ENCODE results near the gene UST. TPM values are rescaled to one million over a fixed set of nuclear protein-coding genes. Genes with fewer than 3 reads are reported as not detected.
"Not testable (repeated sequence)": the region's sequence is repeated elsewhere in the genome, so short reads cannot be mapped to it uniquely, and the experiment has no call there.

Gene UST
- total RNA-seq, 4 donors from 2014 or later = 16.7 to 19.5 (median 18.1) TPM

DNA sequence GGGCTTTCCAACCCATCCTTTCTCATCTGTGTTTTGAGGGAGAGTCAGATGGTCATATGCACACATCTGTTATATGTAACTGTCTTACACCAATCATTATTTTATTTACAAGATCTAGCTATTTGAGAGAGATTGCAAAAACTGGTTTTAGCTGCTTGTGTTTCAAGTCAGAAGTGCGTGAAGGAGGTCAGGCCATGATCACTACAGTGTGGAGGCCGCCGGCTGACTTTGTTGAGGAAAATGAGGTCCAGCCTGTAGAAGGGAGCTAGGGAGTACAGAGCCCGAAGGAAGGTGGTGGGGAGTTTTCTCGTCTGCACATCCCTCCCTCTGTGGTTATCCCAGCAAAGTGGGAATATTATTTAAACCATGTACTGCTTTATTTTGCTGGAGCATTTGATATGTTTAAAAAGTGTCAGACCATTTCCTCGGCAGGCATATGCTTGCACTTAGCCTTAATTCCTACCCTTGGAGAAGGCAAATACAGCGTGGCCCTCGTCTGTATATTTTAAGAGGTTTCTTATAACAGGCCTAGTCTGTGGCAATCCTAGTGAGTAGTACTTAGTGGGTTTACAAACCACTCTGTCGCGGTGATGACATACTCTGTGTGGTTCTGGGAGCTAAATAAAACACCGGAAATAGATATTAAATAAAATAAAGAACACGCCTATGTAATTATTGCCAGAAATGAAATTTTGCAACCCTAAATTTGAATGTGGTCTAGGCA is 95.6 kb downstream of the UST start:
- H3K27me3 ChIP-seq = no peaks in the 10 kb centered on the region

DNA sequence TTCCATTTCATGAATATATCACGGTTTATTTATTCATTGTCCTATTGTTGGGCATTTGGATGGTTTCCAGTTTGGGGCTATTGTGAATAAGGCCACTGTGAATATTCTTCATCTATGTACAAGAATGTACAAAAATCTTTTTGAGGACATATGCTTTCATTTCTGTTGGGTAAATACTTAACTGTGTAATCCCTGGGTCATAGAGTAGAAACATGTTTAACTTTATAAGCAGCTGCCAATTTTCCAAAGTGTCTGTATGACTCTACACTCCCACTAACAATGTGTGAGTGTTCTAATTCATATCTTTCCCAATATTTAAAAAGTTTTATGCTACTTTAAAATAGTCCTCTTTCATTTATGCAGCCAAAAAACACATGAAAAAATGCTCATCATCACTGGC is 98.6 kb downstream of the UST start:
- Histone ChIP-seq H3K9me3 (no peaks in the 10 kb centered on the region), H3K27me3 (no peaks in the 10 kb centered on the region), H3K4me1 (peaks cover 20% of the 10 kb centered on the region), H3K4me3 (no peak overlapping the region), H3K27ac (no peak overlapping the region), H3K36me3 (no peaks in the 10 kb centered on the region)
- WGBS = 71% methylated on average over 1 of the region's 1 CpG
- TF ChIP-seq POLR2A (IDR thresholded peaks at IDR 0.05) = no peak
- no peak for TF ChIP-seq POLR2AphosphoS5 (IDR thresholded peaks at IDR 0.05)
- TF ChIP-seq, protein P1, sequence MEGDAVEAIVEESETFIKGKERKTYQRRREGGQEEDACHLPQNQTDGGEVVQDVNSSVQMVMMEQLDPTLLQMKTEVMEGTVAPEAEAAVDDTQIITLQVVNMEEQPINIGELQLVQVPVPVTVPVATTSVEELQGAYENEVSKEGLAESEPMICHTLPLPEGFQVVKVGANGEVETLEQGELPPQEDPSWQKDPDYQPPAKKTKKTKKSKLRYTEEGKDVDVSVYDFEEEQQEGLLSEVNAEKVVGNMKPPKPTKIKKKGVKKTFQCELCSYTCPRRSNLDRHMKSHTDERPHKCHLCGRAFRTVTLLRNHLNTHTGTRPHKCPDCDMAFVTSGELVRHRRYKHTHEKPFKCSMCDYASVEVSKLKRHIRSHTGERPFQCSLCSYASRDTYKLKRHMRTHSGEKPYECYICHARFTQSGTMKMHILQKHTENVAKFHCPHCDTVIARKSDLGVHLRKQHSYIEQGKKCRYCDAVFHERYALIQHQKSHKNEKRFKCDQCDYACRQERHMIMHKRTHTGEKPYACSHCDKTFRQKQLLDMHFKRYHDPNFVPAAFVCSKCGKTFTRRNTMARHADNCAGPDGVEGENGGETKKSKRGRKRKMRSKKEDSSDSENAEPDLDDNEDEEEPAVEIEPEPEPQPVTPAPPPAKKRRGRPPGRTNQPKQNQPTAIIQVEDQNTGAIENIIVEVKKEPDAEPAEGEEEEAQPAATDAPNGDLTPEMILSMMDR (IDR thresholded peaks at IDR 0.05) = no peak
- no peak for TF ChIP-seq EP300 (IDR thresholded peaks at IDR 0.05)
- no peak for DNase-seq (ENCODE audit: low spot score in 2 of 2)

More for the DNA sequence above, 95.6 kb downstream of the UST start:
- H3K4me3 ChIP-seq = no peak overlapping the region
- no peak overlapping the region for H3K27ac ChIP-seq
- TF ChIP-seq POLR2A (IDR thresholded peaks at IDR 0.05) (no peak), POLR2AphosphoS5 (IDR thresholded peaks at IDR 0.05) (no peak), EP300 (IDR thresholded peaks at IDR 0.05) (no peak)
- TF ChIP-seq, protein P1 (IDR thresholded peaks at IDR 0.05) = no peak
- WGBS = 80% methylated on average over 12 of the region's 12 CpGs
- H3K36me3 ChIP-seq = no peaks in the 10 kb centered on the region
- no peaks in the 10 kb centered on the region for H3K9me3 ChIP-seq
- DNase-seq (ENCODE audit: low spot score in 2 of 2) = no peak
- H3K4me1 ChIP-seq = peaks cover 9% of the 10 kb centered on the region

DNA sequence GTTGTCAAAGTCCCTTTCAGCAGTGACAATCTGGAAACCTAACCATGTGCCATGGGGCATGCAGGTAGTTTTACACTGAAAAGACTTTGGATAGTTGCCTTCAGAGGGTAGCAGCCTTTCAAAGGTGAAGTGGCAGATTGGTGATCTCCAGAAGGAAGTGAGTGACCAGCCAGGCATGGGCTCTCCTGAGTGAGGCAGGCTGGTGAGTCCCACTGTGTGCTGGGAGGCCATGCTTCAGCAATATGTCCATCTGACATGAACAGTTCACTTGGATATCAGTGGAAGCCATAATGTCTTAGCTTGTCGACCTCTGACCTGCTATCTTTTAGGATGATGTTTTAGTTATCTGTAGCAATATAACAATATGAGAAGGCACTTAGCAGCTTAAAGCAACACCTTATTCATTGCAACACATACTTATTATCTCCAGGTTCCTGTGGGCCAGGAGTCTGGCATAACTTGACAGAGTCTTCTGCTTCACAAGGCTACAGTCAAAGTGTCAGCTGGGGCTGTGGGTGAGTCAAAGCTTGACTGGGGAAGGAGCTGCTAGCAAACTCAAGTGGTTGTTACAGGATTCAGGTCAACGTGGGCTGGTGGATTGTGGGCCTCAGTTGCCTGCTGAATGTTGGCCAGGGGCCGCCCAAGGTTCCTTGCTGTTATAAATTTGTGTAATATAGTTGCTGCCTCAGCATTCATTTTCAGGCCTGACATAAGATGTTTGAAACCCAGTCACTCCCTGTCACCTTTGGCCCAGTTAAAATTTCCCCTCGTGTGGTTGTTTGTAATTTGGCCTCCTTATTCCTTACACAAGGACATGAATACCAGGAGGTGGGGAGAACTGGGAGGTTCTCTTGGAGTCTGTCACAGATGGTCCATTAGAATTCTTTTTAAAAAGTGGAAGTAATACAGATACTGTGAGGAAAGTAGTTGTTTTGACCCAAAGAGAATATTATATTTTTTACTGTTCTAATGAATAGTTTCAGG is 100.2 kb downstream of the UST start:
- H3K27me3 ChIP-seq = no peaks in the 10 kb centered on the region
- H3K36me3 ChIP-seq = no peaks in the 10 kb centered on the region
- no peak overlapping the region for H3K4me3 ChIP-seq
- H3K27ac ChIP-seq = no peak overlapping the region
- DNase-seq (ENCODE audit: low spot score in 2 of 2) = no peak
- peaks cover 26% of the 10 kb centered on the region for H3K4me1 ChIP-seq
- H3K9me3 ChIP-seq = no peaks in the 10 kb centered on the region
- no peak for TF ChIP-seq EP300 (IDR thresholded peaks at IDR 0.05)
- no peak for TF ChIP-seq POLR2A (IDR thresholded peaks at IDR 0.05)
- no peak for TF ChIP-seq POLR2AphosphoS5 (IDR thresholded peaks at IDR 0.05)
- TF ChIP-seq, protein P1 (IDR thresholded peaks at IDR 0.05) = no peak
- 47% methylated on average over 4 of the region's 4 CpGs for WGBS

DNA sequence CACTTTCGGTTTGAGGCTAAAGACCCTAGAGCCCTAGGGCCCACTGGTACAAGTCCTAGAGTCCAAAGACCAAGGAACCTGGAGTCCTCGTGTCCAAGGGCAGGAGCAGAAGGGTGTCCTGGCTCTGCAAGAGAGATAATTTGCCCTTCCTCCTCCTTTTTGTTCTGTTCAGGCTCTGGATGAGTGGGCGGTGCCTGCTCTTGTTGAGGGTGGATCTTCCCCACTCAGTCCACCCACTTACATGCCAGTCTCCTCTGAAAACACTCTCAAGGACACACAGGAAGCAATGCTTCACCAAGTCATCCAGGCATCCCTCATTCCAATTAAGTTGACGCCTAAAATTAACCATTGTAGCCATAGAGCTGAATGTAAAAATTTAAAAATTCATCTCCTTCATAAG is 102.1 kb downstream of the UST start:
- H3K27me3 ChIP-seq = no peaks in the 10 kb centered on the region
- no peak overlapping the region for H3K27ac ChIP-seq
- H3K4me3 ChIP-seq = no peak overlapping the region
- no peak for DNase-seq (ENCODE audit: low spot score in 2 of 2)
- TF ChIP-seq POLR2A (IDR thresholded peaks at IDR 0.05) (no peak), EP300 (IDR thresholded peaks at IDR 0.05) (no peak), POLR2AphosphoS5 (IDR thresholded peaks at IDR 0.05) (no peak)
- TF ChIP-seq, protein P1 (IDR thresholded peaks at IDR 0.05) = no peak
- no peaks in the 10 kb centered on the region for H3K36me3 ChIP-seq
- WGBS = 92% methylated on average over 4 of the region's 4 CpGs
- H3K4me1 ChIP-seq = peaks cover 35% of the 10 kb centered on the region
- H3K9me3 ChIP-seq = no peaks in the 10 kb centered on the region

DNA sequence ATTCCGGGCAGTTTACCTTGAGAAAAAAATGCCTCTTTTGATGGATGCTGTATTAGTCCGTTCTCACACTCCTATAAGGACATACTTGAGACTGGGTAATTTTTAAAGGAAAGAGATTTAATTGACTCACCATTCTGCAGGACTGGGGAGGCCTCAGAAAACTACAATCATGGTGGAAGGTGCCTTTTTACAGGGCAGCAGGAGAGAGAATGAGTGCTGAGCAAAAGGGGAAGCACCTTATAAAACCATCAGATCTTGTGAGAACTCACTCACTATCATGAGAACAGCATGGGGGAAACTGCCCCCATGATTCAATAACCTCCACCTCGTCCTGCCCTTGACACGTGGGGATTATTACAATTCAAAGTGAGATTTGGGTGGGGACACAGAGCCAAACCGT is 102.6 kb downstream of the UST start:
- DNase-seq (ENCODE audit: low spot score in 2 of 2); H3K9me3 ChIP-seq; H3K36me3 ChIP-seq; H3K27me3 ChIP-seq; H3K4me3 ChIP-seq; H3K27ac ChIP-seq: not testable (repeated sequence)
- peaks cover 41% of the 10 kb centered on the region for H3K4me1 ChIP-seq
- 87% methylated on average over 5 of the region's 5 CpGs for WGBS
